ENCODE measurements around the gene MYOG. TPM values are rescaled to one million over a fixed set of nuclear protein-coding genes. Genes with fewer than 3 reads are reported as not detected.

Gene MYOG
- total RNA-seq, 1 donor from 2014 or later, result not detected

- no peak for TF ChIP-seq CTCF (IDR thresholded peaks at IDR 0.05; ENCODE audit: insufficient read depth, low read length, poor library complexity, severe bottlenecking)
- Histone ChIP-seq H3K4me3 (ENCODE audit: low read depth, low read length) (no peak overlapping the region), H3K36me3 (ENCODE audit: control insufficient read depth, insufficient read depth, low read length) (no peaks in the 10 kb centered on the region), H3K27me3 (ENCODE audit: control insufficient read depth, insufficient read depth, low read length) (no peaks in the 10 kb centered on the region)
- DNase-seq (ENCODE audit: low read depth), result no peak
Observed at GRCh38 chr1:203104789-203105390, 19.1 kb upstream of the MYOG start.

GRCh38 chr1:203103829-203104495 lies 18.1 kb upstream of the MYOG start:
- Histone ChIP-seq H3K36me3 (ENCODE audit: control insufficient read depth, insufficient read depth, low read length) (no peaks in the 10 kb centered on the region), H3K27me3 (ENCODE audit: control insufficient read depth, insufficient read depth, low read length) (no peaks in the 10 kb centered on the region), H3K4me3 (ENCODE audit: low read depth, low read length) (no peak overlapping the region)
- TF ChIP-seq CTCF (IDR thresholded peaks at IDR 0.05; ENCODE audit: insufficient read depth, low read length, poor library complexity, severe bottlenecking), result no peak
- DNase-seq (ENCODE audit: low read depth), result no peak

- DNase-seq (ENCODE audit: low read depth), result no peak
- H3K36me3 ChIP-seq (ENCODE audit: control insufficient read depth, insufficient read depth, low read length), result no peaks in the 10 kb centered on the region
- no peak for TF ChIP-seq CTCF (IDR thresholded peaks at IDR 0.05; ENCODE audit: insufficient read depth, low read length, poor library complexity, severe bottlenecking)
- H3K4me3 ChIP-seq (ENCODE audit: low read depth, low read length), result no peak overlapping the region
- H3K27me3 ChIP-seq (ENCODE audit: control insufficient read depth, insufficient read depth, low read length), result no peaks in the 10 kb centered on the region
Observed at GRCh38 chr1:203103216-203103615, 17.4 kb upstream of the MYOG start.

- Histone ChIP-seq H3K27me3 (ENCODE audit: control insufficient read depth, insufficient read depth, low read length) (no peaks in the 10 kb centered on the region), H3K36me3 (ENCODE audit: control insufficient read depth, insufficient read depth, low read length) (no peaks in the 10 kb centered on the region), H3K4me3 (ENCODE audit: low read depth, low read length) (no peak overlapping the region)
- DNase-seq (ENCODE audit: low read depth), result no peak
- no peak for TF ChIP-seq CTCF (IDR thresholded peaks at IDR 0.05; ENCODE audit: insufficient read depth, low read length, poor library complexity, severe bottlenecking)
Observed at GRCh38 chr1:203101813-203102634, 16.2 kb upstream of the MYOG start.

GRCh38 chr1:203100516-203100869 lies 14.7 kb upstream of the MYOG start:
- no peak for TF ChIP-seq CTCF (IDR thresholded peaks at IDR 0.05; ENCODE audit: insufficient read depth, low read length, poor library complexity, severe bottlenecking)
- Histone ChIP-seq H3K4me3 (ENCODE audit: low read depth, low read length) (no peak overlapping the region), H3K27me3 (ENCODE audit: control insufficient read depth, insufficient read depth, low read length) (no peaks in the 10 kb centered on the region), H3K36me3 (ENCODE audit: control insufficient read depth, insufficient read depth, low read length) (no peaks in the 10 kb centered on the region)
- no peak for DNase-seq (ENCODE audit: low read depth)

All from kidney epithelial cell (primary cell).